ENCODE measurements around the gene OR52K1.
"Not testable (repeated sequence)": the region's sequence is repeated elsewhere in the genome, so short reads cannot be mapped to it uniquely, and the experiment has no call there.

Gene OR52K1

GRCh38 chr11:4491878-4492606 is 9.6 kb downstream of the OR52K1 start:
- DNase-seq = no peak

DNA sequence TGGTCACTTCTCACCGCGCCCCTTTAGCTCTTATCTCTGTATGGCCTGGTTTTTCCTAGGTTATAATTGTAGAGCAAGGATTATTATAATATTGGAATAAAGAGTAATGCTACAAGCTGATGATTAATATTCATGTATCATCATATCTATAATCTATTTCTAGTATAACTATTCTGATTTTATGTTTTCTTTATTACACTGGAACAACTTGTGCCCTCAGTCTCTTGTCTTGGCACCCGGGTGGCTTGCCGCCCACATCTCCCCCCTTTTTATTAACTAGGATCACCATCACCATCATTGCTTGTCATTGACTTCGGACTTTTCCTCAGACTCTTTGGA is 11.0 kb downstream of the OR52K1 start:
- DNase-seq = no peak

- DNase-seq = no peak
Measured at GRCh38 chr11:4495487-4495886, 13.0 kb downstream of the OR52K1 start.

GRCh38 chr11:4495986-4496385 is 13.5 kb downstream of the OR52K1 start:
- DNase-seq = no peak

GRCh38 chr11:4496557-4497248 is 14.3 kb downstream of the OR52K1 start:
- no peak for DNase-seq

- DNase-seq = no peak
Measured at GRCh38 chr11:4508886-4509285, 26.4 kb downstream of the OR52K1 start.

DNA sequence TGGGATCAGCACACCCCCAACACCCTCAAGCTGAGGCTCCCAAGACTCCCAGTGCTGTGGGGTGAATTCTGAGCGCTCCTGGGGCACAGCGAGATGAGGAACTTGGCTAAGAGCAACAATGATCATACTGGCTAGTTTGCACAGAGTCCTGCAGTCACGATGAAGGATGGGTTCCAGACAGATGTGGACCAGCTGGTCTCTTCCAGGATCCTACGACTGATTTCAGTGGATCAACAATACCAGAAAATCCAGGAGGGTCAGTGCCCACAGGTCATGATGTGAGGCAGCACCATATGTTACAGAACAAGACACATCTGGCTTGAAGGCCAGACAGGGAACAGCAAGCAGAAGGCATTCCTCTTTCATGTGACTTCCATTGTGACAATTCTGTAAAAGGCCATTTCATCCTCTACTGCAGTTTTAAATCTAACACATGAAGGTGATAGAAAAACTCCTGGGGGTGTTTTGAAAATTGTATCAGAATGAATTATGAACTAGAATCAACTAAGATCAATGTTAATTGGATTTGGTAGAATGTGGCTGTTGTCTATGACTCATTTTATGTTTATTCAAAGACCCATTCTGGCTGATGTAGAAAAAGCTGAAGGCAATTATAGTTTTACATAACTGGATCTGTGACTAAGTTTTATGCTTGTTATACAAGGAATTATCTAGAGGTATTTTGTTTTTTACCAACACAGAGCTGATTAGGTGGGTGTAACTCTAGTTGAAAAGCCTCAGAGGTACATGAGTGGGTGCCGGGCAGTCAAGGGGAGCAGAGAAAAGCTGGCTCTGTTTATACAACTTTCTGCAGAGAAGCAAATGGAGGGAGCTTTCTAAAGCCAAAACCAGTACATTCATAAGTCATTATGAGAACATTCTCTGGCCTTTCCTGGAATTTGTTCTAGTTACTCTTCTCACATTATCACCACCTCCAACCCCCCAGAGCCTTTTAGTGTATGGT is 29.1 kb downstream of the OR52K1 start:
- no peak for DNase-seq

DNA sequence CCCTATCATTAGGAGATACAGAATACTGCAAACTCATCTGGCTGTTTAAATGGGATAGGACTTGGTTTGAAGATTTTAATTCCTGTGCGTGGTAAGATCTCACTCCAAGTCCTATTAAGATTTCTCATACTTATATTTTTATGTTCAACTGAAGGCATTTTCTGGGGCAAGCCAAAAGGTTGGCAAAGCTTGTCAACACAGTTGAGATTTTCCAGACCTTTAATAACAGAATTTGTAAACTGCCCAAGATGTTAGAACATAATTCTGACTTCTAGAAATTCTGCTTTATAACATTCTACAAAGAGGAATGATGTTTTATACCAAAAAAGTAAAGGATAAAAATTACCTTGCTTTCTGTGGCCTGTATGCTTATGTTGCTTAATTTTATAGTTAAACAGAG is 31.8 kb downstream of the OR52K1 start:
- DNase-seq = no peak

DNA sequence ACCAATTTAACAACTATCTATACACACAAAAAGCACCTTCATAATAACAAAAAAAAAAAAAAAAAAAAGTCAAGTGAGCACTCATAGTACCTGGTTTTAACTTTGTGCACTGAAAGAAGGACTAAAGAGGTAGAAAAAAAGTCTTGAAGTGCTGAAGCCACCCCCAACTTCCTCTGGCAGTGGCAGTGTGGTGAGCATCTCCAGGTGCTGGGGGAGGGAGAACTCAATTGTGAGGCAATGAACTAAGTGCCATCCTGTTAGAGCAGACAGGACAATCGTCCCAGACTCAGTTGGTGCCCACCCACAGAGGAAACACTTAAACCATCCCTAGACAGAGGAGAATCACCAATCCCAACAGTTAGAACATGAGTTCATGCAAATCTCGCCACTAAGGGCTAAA is 39.9 kb downstream of the OR52K1 start:
- no peak for DNase-seq

DNA sequence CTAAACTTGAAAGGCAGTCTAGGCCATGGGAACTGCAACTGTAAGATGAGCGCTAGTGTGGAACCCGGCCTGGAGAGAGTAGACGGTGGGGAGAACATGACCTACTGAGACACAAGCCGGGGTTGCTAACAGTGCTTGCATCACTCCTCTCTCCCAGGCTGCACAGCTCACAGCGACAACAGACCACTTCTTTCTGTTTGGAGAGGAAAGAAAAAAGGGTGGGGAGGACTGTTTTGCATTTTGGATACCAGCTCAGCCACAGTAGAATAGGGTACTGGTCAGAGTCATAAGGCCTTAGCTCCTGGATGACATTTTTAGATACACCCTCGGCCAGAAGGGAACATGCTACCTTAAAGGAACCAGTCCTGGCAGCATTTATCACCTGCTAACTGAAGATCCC is 40.3 kb downstream of the OR52K1 start:
- DNase-seq = no peak

GRCh38 chr11:4523666-4524065 is 41.2 kb downstream of the OR52K1 start:
- no peak for DNase-seq

GRCh38 chr11:4527926-4528325 is 45.5 kb downstream of the OR52K1 start:
- DNase-seq = no peak

DNA sequence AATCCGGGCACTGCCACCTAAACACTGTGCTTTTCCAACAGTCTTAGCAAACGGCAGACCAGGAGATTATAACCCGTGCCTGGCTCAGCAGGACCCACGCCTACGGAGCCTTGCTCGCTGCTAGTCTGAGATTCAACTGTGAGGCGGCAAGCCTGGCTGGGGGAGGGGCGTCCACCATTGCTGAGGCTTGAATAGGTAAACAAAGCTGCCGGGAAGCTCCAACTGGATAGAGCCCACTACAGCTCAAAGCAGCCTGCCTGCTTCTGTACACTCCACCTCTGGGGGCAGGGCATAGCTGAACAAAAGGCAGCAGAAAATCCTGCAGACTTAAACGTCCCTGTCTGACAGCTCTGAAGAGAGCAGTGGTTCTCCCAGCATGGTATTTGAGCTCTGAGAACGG is 49.2 kb downstream of the OR52K1 start:
- DNase-seq = not testable (repeated sequence)

GRCh38 chr11:4539603-4540219 is 57.3 kb downstream of the OR52K1 start:
- peak; percentile 13 to 43 for DNase-seq

- no peak for DNase-seq
Measured at GRCh38 chr11:4541071-4541470, 58.6 kb downstream of the OR52K1 start.

Data from CD4-positive, alpha-beta T cell treated with Interferon alpha-2 for 1 hour (primary cell).